Measurements from ENCODE around the gene CASQ1. TPM values are rescaled to one million over a fixed set of nuclear protein-coding genes. Genes with fewer than 3 reads are reported as not detected.
A peak's percentile ranks its signal among the peaks of the same experiment; 100 is the strongest.

The CASQ1 gene
- total RNA-seq, 2 experiments from 2014 or later: not detected

DNA sequence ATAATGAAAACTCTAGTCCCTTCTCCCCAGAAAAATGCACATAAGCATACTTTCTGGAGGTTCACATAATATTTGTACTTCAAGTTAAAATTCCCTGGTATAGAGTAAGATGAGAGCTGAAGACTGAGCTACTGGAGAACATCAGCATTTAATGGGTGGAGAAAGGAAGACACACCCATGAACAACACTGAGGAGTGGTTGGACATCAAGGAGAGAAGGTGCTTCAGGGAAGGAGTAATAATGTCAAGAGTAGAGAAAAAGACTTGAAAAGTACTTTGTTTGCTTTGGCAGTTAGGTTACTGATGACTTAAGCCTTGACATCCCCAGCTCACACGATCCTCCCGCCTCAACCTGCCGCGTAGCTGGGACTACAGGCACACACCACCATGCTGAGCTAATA, 36.7 kb downstream of the CASQ1 start:
- DNase-seq (no peak), ATAC-seq (no peak)
- ChIA-PET POLR2A (no interaction called here), CTCF (interaction anchor here (0.7 to 2.0 kb wide), 6 partner anchors 8 to 396 kb away, joined by 3 to 6 read pairs (median 4); no protein-coding TSS in a partner anchor)
- Mint-ChIP-seq H3K4me3 (no peak overlapping the region), H3K27ac (no peak overlapping the region), H3K4me1 (no peaks in the 10 kb centered on the region), H3K9me3 (ENCODE audit: low read depth) (no peaks in the 10 kb centered on the region), H3K27me3 (no peaks in the 10 kb centered on the region), H3K36me3 (ENCODE audit: low read depth) (peaks cover 50% of the 10 kb centered on the region)
- intact Hi-C loops (cut with DNase I, micrococcal nuclease): no loop called here

DNA sequence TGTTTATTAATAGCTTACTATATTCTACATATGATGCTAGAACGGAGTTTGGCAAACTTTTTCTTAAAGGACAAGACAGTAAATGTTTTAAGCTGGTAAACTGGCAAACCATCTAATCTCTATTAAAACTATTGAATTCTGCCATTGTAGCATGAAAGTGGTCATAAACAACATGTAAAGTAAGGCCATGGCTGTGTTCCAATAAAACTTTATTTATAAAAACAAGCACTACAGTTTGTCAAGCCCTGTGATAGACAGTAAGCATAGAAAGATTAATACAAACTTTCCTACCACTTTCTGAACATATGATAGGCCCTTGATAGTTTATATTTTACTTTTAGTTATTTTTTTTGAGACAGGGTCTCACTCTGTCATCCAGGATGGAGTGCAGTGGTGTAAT, 37.2 kb downstream of the CASQ1 start:
- POLR2A ChIA-PET: no interaction called here
- CTCF ChIA-PET: interaction anchor here (0.7 to 2.0 kb wide), 6 partner anchors 8 to 396 kb away, joined by 3 to 6 read pairs (median 4); no protein-coding TSS in a partner anchor
- H3K4me1 Mint-ChIP-seq: no peaks in the 10 kb centered on the region
- H3K9me3 Mint-ChIP-seq (ENCODE audit: low read depth): no peaks in the 10 kb centered on the region
- intact Hi-C loops (cut with DNase I, micrococcal nuclease): no loop called here
- no peak for DNase-seq
- no peak overlapping the region for H3K27ac Mint-ChIP-seq
- H3K4me3 Mint-ChIP-seq: no peak overlapping the region
- no peak for ATAC-seq
- H3K27me3 Mint-ChIP-seq: no peaks in the 10 kb centered on the region
- H3K36me3 Mint-ChIP-seq (ENCODE audit: low read depth): peaks cover 47% of the 10 kb centered on the region

DNA sequence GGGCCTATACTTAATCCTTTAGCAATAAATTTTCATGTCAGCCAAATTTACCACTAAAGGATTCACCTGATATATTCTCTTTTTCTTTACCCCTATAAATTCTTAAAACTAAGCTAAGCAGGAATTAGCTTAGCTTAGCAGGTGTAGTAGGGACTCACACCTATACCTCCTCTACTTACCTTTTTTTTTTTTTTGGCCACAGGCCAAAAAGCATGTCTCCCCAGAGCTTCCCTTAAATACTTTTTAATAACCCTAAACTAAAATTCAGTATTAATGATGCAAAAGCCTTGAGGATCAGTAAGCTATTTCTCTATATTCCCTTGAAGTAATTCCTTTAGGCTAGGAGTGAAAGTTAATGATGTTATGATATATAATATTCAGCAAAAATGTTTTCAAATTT, 38.1 kb downstream of the CASQ1 start:
- no peak overlapping the region for H3K27ac Mint-ChIP-seq
- H3K4me1 Mint-ChIP-seq: no peaks in the 10 kb centered on the region
- no peaks in the 10 kb centered on the region for H3K9me3 Mint-ChIP-seq (ENCODE audit: low read depth)
- ChIA-PET POLR2A (no interaction called here), CTCF (interaction anchor here (0.6 to 2.2 kb wide), 6 partner anchors 9 to 88 kb away, joined by 3 to 7 read pairs (median 4); no protein-coding TSS in a partner anchor)
- intact Hi-C loops (cut with DNase I, micrococcal nuclease): no loop called here
- ATAC-seq (no peak), DNase-seq (no peak)
- H3K27me3 Mint-ChIP-seq: no peaks in the 10 kb centered on the region
- no peak overlapping the region for H3K4me3 Mint-ChIP-seq
- peaks cover 49% of the 10 kb centered on the region for H3K36me3 Mint-ChIP-seq (ENCODE audit: low read depth)

DNA sequence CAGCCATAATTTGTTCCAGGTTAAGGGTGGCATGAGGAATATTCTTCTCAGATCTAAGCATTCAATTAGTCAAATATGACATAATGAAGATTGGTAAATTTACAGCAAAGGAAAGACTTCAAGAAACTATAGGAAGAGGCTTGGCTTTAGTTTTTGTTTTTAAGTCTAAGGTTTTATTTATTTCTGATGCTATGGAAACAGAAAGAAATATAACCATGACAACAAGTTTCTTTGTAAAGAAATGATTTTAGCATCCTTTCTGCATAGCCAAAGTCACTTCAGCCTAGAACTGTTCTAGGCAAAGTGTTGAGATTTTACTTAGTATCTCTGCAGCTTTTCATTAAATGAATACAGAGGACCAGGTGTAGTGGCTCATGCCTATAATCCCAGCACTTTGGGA, 42.5 kb downstream of the CASQ1 start:
- ATAC-seq (no peak), DNase-seq (no peak)
- Mint-ChIP-seq H3K4me3 (no peak overlapping the region), H3K36me3 (ENCODE audit: low read depth) (peaks cover 42% of the 10 kb centered on the region), H3K27ac (no peak overlapping the region), H3K4me1 (peaks cover 9% of the 10 kb centered on the region), H3K9me3 (ENCODE audit: low read depth) (no peaks in the 10 kb centered on the region), H3K27me3 (no peaks in the 10 kb centered on the region)
- POLR2A ChIA-PET: no interaction called here
- CTCF ChIA-PET: interaction anchor here (0.7 to 3.7 kb wide), 5 partner anchors 12 to 19 kb away, joined by 3 to 23 read pairs (median 3); no protein-coding TSS in a partner anchor
- intact Hi-C loops (cut with DNase I, micrococcal nuclease): no loop called here

DNA sequence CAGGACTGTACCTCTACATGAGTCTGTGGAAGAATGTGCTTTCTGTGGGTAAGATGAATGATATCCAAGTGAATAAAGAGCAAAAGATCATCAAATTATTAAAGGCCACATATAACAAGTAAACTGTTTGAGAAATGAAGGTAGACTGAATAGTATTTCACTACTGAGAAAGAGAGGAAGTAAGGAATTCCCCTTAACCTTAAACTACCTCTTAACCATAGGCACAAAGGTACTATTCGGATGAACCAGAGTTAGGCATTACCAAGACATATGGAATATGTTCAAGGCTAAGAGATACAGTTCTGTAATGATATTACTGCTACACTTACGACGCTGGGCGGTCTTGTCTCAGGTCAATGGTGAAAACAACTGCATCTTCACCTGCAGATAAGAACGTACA, 46.4 kb downstream of the CASQ1 start:
- intact Hi-C loops (cut with DNase I, micrococcal nuclease): no loop called here
- Mint-ChIP-seq H3K9me3 (ENCODE audit: low read depth) (no peaks in the 10 kb centered on the region), H3K27ac (peak overlapping the region; percentile 33), H3K4me3 (no peak overlapping the region), H3K27me3 (no peaks in the 10 kb centered on the region), H3K4me1 (peaks cover 9% of the 10 kb centered on the region), H3K36me3 (ENCODE audit: low read depth) (peaks cover 39% of the 10 kb centered on the region)
- ChIA-PET CTCF (interaction anchor here (3.7 kb wide), 1 partner anchor 15 kb away, joined by 23 read pairs; no protein-coding TSS in a partner anchor), POLR2A (no interaction called here)
- DNase-seq (no peak), ATAC-seq (no peak)

DNA sequence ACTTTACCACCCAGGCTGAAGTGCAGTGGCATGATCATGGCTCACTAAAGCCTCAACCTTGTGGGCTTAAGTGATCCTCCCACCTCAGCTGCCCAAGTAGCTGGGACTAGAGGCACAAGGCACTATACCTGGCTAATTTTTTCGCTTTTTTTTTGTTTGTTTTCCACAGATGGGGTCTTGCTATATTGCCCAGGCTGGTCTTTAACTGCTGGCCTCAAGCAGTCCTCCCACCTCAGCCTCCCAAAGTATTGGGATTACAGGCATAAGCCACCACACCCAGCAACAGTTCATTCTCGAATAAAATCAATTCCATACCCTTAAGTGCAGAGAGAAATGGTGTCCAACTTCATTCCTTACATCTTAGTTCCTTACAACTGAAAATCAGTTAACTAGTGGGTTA, 47.2 kb downstream of the CASQ1 start:
- intact Hi-C loops (cut with DNase I, micrococcal nuclease): no loop called here
- DNase-seq: no peak
- no peak for ATAC-seq
- Mint-ChIP-seq H3K36me3 (ENCODE audit: low read depth) (peaks cover 41% of the 10 kb centered on the region), H3K4me1 (peaks cover 9% of the 10 kb centered on the region), H3K4me3 (no peak overlapping the region), H3K27ac (no peak overlapping the region), H3K9me3 (ENCODE audit: low read depth) (no peaks in the 10 kb centered on the region), H3K27me3 (no peaks in the 10 kb centered on the region)
- ChIA-PET POLR2A (no interaction called here), CTCF (interaction anchor here (0.8 kb wide), 1 partner anchor 156 kb away, joined by 4 read pairs; the partner anchor contains the start of gene KCNJ9)

DNA sequence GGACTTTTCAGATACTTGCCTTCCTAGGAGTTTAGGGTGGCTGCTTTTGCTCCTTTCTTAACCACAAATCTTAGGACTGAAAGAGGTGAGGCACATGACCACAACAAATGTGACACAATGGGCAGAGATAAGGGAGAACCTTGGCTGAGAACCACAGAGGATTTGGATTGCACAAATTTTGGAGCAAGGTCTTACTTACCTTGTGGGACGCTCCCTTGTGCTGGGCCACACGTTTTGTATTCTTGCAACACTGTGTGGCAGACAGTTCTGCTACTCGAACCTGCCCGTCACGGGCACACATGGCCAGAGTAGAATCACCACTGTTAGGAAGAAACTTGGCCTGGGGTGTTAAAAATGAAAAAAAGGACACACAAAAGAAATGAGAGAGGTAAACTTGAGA, 48.0 kb downstream of the CASQ1 start:
- intact Hi-C loops (cut with DNase I, micrococcal nuclease): no loop called here
- no peaks in the 10 kb centered on the region for H3K9me3 Mint-ChIP-seq (ENCODE audit: low read depth)
- H3K36me3 Mint-ChIP-seq (ENCODE audit: low read depth): peaks cover 39% of the 10 kb centered on the region
- H3K27ac Mint-ChIP-seq: no peak overlapping the region
- ChIA-PET CTCF (interaction anchor here (0.6 to 1.9 kb wide), 7 partner anchors 14 to 157 kb away, joined by 3 to 8 read pairs (median 4); partner anchors contain the start of gene KCNJ9), POLR2A (no interaction called here)
- H3K4me3 Mint-ChIP-seq: no peak overlapping the region
- no peaks in the 10 kb centered on the region for H3K27me3 Mint-ChIP-seq
- DNase-seq: no peak
- no peak for ATAC-seq
- H3K4me1 Mint-ChIP-seq: peaks cover 11% of the 10 kb centered on the region

DNA sequence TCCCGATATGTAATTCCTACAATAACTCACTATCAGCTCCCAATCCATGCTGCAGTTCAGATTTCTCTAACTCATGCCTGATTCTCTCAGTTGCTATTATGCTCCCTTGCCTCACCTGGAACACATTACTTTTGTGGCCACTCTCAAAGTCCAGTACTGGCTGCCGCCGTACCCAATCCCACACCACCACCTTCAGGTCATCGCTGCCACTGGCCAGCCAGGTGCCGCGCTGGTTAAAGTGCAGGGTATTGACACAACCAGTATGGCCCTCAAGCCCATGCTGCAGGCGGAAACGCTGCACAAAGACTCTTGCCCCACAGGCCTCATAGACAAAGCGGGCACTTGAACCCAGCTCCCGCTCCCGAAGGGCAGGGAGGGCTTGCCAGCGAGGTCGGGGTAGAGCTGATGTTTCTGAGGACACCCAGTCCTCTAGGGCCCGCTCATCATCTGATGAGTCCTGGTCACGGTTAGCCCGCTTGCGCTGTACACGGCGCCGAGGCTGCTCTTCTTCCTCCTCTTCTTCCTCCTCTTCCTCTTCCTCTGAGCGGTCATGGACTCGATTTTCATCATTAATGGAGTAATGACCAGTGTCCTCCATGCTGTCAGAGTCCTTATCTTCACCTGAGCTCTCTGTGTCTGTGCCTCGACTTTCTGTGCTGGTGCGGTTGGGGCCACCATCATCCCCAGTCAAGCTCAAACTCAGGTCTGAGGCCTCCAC, 49.4 kb downstream of the CASQ1 start:
- no peaks in the 10 kb centered on the region for H3K9me3 Mint-ChIP-seq (ENCODE audit: low read depth)
- ChIA-PET POLR2A (no interaction called here), CTCF (interaction anchor here (0.6 to 1.9 kb wide), 7 partner anchors 10 to 55 kb away, joined by 3 to 8 read pairs (median 4); no protein-coding TSS in a partner anchor)
- no peak overlapping the region for H3K27ac Mint-ChIP-seq
- ATAC-seq (no peak), DNase-seq (no peak)
- intact Hi-C loops (cut with DNase I, micrococcal nuclease): no loop called here
- peaks cover 42% of the 10 kb centered on the region for H3K36me3 Mint-ChIP-seq (ENCODE audit: low read depth)
- H3K4me1 Mint-ChIP-seq: peaks cover 2% of the 10 kb centered on the region
- no peak overlapping the region for H3K4me3 Mint-ChIP-seq
- no peaks in the 10 kb centered on the region for H3K27me3 Mint-ChIP-seq

DNA sequence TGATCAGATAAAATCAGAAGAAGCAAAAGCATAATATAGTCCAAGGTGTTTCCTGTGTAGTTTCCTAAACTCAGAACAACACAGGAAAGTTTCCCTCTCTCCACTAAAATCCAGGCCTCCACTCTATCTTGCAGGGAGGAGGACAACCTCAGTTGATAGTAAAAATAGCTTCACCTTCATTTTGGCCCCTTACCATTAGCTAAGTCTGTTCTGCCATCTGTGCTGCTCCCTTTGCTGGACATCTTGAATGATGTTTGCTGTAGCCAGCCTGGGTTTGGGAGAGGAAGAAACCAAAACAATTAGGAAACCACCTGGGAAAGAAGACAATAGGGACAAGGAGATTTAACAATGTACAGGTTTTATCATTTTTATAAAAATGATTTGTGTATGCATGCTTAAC, 53.4 kb downstream of the CASQ1 start:
- ChIA-PET CTCF (interaction anchor here (0.6 to 1.4 kb wide), 7 partner anchors 8 to 413 kb away, joined by 3 to 10 read pairs (median 3); no protein-coding TSS in a partner anchor), POLR2A (no interaction called here)
- H3K4me3 Mint-ChIP-seq: no peak overlapping the region
- H3K27ac Mint-ChIP-seq: no peak overlapping the region
- H3K4me1 Mint-ChIP-seq: peaks cover 8% of the 10 kb centered on the region
- H3K9me3 Mint-ChIP-seq (ENCODE audit: low read depth): no peaks in the 10 kb centered on the region
- H3K36me3 Mint-ChIP-seq (ENCODE audit: low read depth): peaks cover 25% of the 10 kb centered on the region
- intact Hi-C loops (cut with DNase I, micrococcal nuclease): no loop called here
- DNase-seq: no peak
- ATAC-seq: no peak
- H3K27me3 Mint-ChIP-seq: no peaks in the 10 kb centered on the region

DNA sequence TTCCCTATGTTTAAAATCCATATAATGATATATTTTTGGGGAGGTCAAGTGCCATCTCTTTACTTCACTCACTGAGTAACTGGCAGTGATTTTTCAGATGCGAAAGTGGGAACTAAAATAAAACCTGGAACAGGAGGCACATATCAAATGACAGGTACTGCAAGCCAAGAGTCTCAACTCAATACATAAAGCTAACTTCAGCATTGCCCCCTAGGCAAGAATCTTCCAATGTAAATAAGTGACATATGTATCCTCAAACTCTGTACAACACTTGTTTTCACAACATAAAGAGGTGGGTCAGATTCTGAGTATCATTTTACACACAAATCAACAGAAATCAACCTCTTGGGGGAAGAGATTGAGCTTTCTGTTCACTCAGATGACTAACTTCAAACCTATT, 53.8 kb downstream of the CASQ1 start:
- no peak for ATAC-seq
- no peak overlapping the region for H3K27ac Mint-ChIP-seq
- peaks cover 8% of the 10 kb centered on the region for H3K4me1 Mint-ChIP-seq
- no peaks in the 10 kb centered on the region for H3K9me3 Mint-ChIP-seq (ENCODE audit: low read depth)
- intact Hi-C loops (cut with DNase I, micrococcal nuclease): no loop called here
- peaks cover 23% of the 10 kb centered on the region for H3K36me3 Mint-ChIP-seq (ENCODE audit: low read depth)
- no peak for DNase-seq
- POLR2A ChIA-PET: no interaction called here
- H3K4me3 Mint-ChIP-seq: no peak overlapping the region
- H3K27me3 Mint-ChIP-seq: no peaks in the 10 kb centered on the region
- CTCF ChIA-PET: interaction anchor here (0.6 to 1.5 kb wide), 5 partner anchors 48 to 414 kb away, joined by 3 to 7 read pairs (median 3); no protein-coding TSS in a partner anchor

DNA sequence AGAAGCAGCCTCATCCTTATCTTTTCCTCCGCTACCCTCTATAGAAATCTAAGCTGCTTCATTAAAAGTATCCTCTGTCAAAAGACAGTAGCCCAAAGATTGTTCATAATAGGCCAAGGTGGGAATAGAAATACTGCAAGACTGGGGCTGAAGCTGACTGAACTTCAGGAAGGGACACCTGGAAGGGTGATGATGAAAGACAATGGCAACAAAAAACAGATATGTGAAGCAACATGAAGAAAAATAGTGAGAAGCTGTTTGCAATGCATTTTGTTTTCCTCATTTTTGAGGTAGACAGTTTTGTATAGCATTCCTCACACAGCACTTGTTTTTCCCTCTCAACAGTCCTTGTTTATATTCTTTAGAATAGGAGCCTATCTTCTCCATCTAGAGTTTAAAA, 55.1 kb downstream of the CASQ1 start:
- Mint-ChIP-seq H3K36me3 (ENCODE audit: low read depth) (peaks cover 16% of the 10 kb centered on the region), H3K27ac (no peak overlapping the region), H3K27me3 (no peaks in the 10 kb centered on the region), H3K4me1 (peaks cover 8% of the 10 kb centered on the region), H3K4me3 (no peak overlapping the region), H3K9me3 (ENCODE audit: low read depth) (no peaks in the 10 kb centered on the region)
- ATAC-seq (no peak), DNase-seq (no peak)
- ChIA-PET POLR2A (no interaction called here), CTCF (interaction anchor here (1.2 to 1.5 kb wide), 3 partner anchors 47 to 362 kb away, joined by 3 to 7 read pairs (median 4); no protein-coding TSS in a partner anchor)
- intact Hi-C loops (cut with DNase I, micrococcal nuclease): no loop called here

DNA sequence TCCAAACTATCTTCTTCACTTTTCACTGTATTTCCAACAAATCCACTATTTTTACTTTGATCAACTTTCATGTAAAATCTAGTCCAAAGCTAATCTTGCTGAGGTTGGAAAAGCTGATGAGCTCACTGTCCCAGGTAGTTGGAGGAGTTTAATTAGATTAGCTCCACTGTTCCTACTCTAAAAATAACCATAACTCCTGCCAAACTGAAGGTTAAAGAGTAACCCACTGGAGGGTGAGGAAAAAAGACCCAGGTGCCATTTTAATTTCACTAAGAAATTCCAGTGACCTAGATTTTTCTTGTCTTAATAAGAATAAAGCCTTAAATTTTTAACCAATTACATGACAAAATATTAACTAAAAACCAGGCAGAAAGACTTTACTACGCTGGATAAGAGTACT, 56.7 kb downstream of the CASQ1 start:
- ATAC-seq (no peak), DNase-seq (no peak)
- Mint-ChIP-seq H3K27me3 (no peaks in the 10 kb centered on the region), H3K4me3 (no peak overlapping the region), H3K27ac (peak overlapping the region; percentile 42), H3K36me3 (ENCODE audit: low read depth) (peaks cover 19% of the 10 kb centered on the region), H3K9me3 (ENCODE audit: low read depth) (no peaks in the 10 kb centered on the region), H3K4me1 (peaks cover 11% of the 10 kb centered on the region)
- intact Hi-C loops (cut with DNase I, micrococcal nuclease): no loop called here
- ChIA-PET POLR2A (no interaction called here), CTCF (interaction anchor here (0.8 to 3.0 kb wide), 4 partner anchors 20 to 590 kb away, joined by 3 to 12 read pairs (median 4); no protein-coding TSS in a partner anchor)
